Calu3 (cell line): ENCODE data around the gene GRPEL2. TPM values are rescaled to one million over a fixed set of nuclear protein-coding genes. Genes with fewer than 3 reads are reported as not detected.

Source experiments
- BruUV-seq: library from RNA; stranded (reverse); fragments of 400-500 nt; replicated peaks from 2 replicates; lab custom pipeline; 2021; lab: Mats Ljungman, UMichigan
- CTCF ChIA-PET: fragments of 300-600 bp; sonication (Branson Sonifier 250); formaldehyde crosslinking; loops from one replicate; lab custom pipeline; 2022; ENCODE audit warnings: antibody characterized with exemption; lab: Charles Lee
- DNase-seq: peaks from one replicate; pipeline ENCODE4 v3.0.0; 2022
- H3K27ac Mint-ChIP-seq: one replicate; pipeline ENCODE4 v1.8.0; 2022; ENCODE audit warnings: mixed read lengths; ENCODE audit not compliant: unreplicated experiment
- H3K27me3 Mint-ChIP-seq: one replicate; pipeline ENCODE4 v1.8.0; 2022; ENCODE audit warnings: mixed read lengths; ENCODE audit not compliant: unreplicated experiment
- H3K36me3 Mint-ChIP-seq: one replicate; pipeline ENCODE4 v1.8.0; 2022; ENCODE audit warnings: mild to moderate bottlenecking, moderate library complexity, mixed read lengths; ENCODE audit not compliant: insufficient read depth, unreplicated experiment
- H3K4me1 Mint-ChIP-seq: one replicate; pipeline ENCODE4 v1.8.0; 2022; ENCODE audit warnings: mild to moderate bottlenecking, low read depth, mixed read lengths; ENCODE audit not compliant: unreplicated experiment
- H3K4me3 Mint-ChIP-seq: one replicate; pipeline ENCODE4 v1.8.0; 2022; ENCODE audit warnings: mild to moderate bottlenecking, low read depth, moderate library complexity, mixed read lengths; ENCODE audit not compliant: unreplicated experiment
- H3K9me3 Mint-ChIP-seq: one replicate; pipeline ENCODE4 v1.8.0; 2022; ENCODE audit warnings: low read depth, mixed read lengths; ENCODE audit not compliant: unreplicated experiment
- intact Hi-C: fragments of 100-400 bp; cut with micrococcal nuclease; formaldehyde crosslinking; loops from one replicate; pipeline ENCODE4 v1.10.0; 2022; ENCODE audit not compliant: unreplicated experiment
- total RNA-seq: library from RNA; stranded (reverse); gene quantifications from 2 replicates; pipeline ENCODE4 v1.2.3, GENCODE V29; 2022
- TF ChIP-seq, protein P1 (sequence below): fragments of 200-600 bp; IDR thresholded peaks from one replicate; pipeline ENCODE4 v1.8.0; 2022; ENCODE audit warnings: antibody characterized with exemption; ENCODE audit not compliant: unreplicated experiment

Gene GRPEL2
- total RNA-seq, 1 experiment from 2014 or later, result 28.2 TPM

DNA sequence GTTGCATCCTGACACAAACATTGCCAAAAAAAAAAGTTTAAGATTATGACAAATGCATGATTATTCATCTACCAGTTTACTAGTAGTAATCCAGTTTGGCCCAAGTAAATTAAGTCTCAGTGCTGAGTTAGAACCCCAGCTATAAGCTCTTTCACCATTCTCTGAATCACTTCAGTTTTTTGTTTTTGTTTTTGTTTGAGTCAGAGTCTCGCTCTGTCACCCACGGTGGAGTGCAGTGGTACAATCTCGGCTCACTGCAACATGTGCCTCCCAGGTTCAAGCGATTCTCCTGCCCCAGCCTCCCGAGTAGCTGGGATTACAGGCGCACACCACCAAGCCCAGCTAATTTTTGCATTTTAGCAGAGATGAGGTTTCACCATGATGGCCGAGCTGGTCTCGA lies 11.1 kb downstream of the GRPEL2 start:
- TF ChIP-seq, protein P1, sequence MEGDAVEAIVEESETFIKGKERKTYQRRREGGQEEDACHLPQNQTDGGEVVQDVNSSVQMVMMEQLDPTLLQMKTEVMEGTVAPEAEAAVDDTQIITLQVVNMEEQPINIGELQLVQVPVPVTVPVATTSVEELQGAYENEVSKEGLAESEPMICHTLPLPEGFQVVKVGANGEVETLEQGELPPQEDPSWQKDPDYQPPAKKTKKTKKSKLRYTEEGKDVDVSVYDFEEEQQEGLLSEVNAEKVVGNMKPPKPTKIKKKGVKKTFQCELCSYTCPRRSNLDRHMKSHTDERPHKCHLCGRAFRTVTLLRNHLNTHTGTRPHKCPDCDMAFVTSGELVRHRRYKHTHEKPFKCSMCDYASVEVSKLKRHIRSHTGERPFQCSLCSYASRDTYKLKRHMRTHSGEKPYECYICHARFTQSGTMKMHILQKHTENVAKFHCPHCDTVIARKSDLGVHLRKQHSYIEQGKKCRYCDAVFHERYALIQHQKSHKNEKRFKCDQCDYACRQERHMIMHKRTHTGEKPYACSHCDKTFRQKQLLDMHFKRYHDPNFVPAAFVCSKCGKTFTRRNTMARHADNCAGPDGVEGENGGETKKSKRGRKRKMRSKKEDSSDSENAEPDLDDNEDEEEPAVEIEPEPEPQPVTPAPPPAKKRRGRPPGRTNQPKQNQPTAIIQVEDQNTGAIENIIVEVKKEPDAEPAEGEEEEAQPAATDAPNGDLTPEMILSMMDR, result no peak
- CTCF ChIA-PET, result interaction anchor here (3.4 kb wide), 1 partner anchor 10 kb away, joined by 27 read pairs; no protein-coding TSS in a partner anchor
- Mint-ChIP-seq H3K4me3 (no peak overlapping the region), H3K9me3 (no peaks in the 10 kb centered on the region), H3K36me3 (peaks cover 54% of the 10 kb centered on the region), H3K27me3 (no peaks in the 10 kb centered on the region), H3K27ac (no peak overlapping the region), H3K4me1 (no peaks in the 10 kb centered on the region)
- no TSS peak for BruUV-seq
- DNase-seq, result no peak
- intact Hi-C loops, result no loop called here

- Mint-ChIP-seq H3K4me1 (no peaks in the 10 kb centered on the region), H3K9me3 (no peaks in the 10 kb centered on the region), H3K36me3 (peaks cover 44% of the 10 kb centered on the region), H3K27me3 (no peaks in the 10 kb centered on the region), H3K4me3 (peak within 1 kb of the TSS; percentile 84), H3K27ac (peak within 1 kb of the TSS; percentile 27)
- intact Hi-C loops, result no loop called here
- TF ChIP-seq, protein P1, result no peak
- BruUV-seq, result no TSS peak
- CTCF ChIA-PET, result interaction anchor here (0.6 to 3.4 kb wide), 12 partner anchors 9 to 215 kb away, joined by 3 to 27 read pairs (median 4); partner anchors contain the start of gene GRPEL2
- peak; percentile 98 for DNase-seq
Measured at GRCh38 chr5:149357370-149358293, 12.3 kb downstream of the GRPEL2 start, which contains the start of gene PCYOX1L. TSS of gene PCYOX1L (plus strand) at chr5:149358046. CDS start at chr5:149358069, 23 bp downstream.

DNA sequence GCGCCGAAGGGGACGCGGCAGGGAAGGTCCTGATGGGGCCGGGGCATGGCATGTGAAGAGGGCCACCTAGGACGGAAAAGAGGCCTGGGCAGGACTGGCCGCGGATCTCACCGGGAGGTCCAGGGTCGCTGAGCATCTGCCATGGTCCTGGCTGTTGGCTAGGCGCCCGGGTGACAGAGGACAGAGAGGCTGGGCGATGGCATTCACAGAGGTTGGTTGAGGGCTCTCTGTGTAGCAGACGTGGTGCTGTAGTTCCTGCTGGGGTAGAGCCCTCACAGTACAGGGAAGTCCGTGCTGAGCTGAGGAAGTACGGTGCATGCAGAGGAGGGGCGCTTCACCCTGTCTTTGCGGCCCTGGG lies 13.0 kb downstream of the GRPEL2 start:
- peak; percentile 35 for DNase-seq
- CTCF ChIA-PET, result interaction anchor here (0.6 to 3.4 kb wide), 11 partner anchors 9 to 215 kb away, joined by 3 to 27 read pairs (median 4); partner anchors contain the start of gene GRPEL2
- peak overlapping the region; percentile 84 for H3K4me3 Mint-ChIP-seq
- H3K27me3 Mint-ChIP-seq, result no peaks in the 10 kb centered on the region
- H3K4me1 Mint-ChIP-seq, result no peaks in the 10 kb centered on the region
- TF ChIP-seq, protein P1, result no peak
- intact Hi-C loops, result no loop called here
- peaks cover 47% of the 10 kb centered on the region for H3K36me3 Mint-ChIP-seq
- no peak overlapping the region for H3K27ac Mint-ChIP-seq
- H3K9me3 Mint-ChIP-seq, result no peaks in the 10 kb centered on the region
- BruUV-seq, result no TSS peak

DNA sequence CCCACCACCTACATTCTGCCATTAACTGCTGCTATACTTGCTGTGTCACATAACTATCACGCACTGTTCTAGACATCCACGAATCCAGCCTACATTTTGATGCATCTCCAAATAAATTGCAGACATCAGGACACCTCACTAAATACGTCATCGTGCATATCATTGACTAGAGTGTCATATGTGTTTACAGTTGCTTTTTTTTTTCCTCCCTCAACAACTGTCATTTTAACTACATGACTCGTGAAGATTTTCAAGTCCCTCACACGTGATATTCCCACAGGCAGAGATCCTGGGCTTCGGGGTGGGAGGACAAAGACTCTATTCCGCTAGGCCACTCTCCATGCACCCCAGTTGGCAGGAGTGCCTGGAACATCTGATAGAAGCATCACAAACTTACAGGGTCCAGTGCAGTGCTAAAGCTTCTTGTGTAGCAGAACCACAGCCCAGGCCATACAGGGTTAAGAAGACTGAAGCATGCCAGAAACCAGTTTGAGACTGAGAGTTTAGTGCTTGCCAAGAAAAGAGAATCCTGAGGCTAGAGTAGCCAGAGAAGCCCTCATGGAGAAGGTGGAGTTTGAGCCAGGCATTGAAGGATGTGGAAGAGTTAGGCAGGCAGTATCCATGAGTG lies 13.7 kb downstream of the GRPEL2 start:
- Mint-ChIP-seq H3K9me3 (no peaks in the 10 kb centered on the region), H3K4me3 (peak overlapping the region; percentile 84), H3K27me3 (no peaks in the 10 kb centered on the region), H3K27ac (no peak overlapping the region), H3K4me1 (no peaks in the 10 kb centered on the region), H3K36me3 (peaks cover 39% of the 10 kb centered on the region)
- DNase-seq, result no peak
- intact Hi-C loops, result no loop called here
- TSS peak; percentile 11 for BruUV-seq
- CTCF ChIA-PET, result interaction anchor here (0.9 to 3.4 kb wide), 4 partner anchors 8 to 44 kb away, joined by 3 to 27 read pairs (median 16); partner anchors contain the start of gene GRPEL2
- TF ChIP-seq, protein P1, result no peak
